Activated B cell treated with CpG ODN at 0.5 μM for 24 hours (primary cell): ENCODE measurements around the gene PPIE. TPM values are rescaled to one million over a fixed set of nuclear protein-coding genes. Genes with fewer than 3 reads are reported as not detected.

Experiments used
- ATAC-seq: fragments of 200-7000 bp; cut with Tn5 transposase; one replicate; pipeline ENCODE4 v1.10.0; 2021; ENCODE audit warnings: low read depth, mild to moderate bottlenecking, moderate library complexity
- CTCF ChIA-PET: fragments of 350-600 bp; sonication (Branson Sonifier 250); formaldehyde crosslinking; loops from one replicate; lab custom pipeline; 2021; ENCODE audit warnings: antibody characterized with exemption; lab: Charles Lee
- POLR2A ChIA-PET: fragments of 350-600 bp; sonication (Branson Sonifier 250); formaldehyde crosslinking; loops from one replicate; lab custom pipeline; 2021; ENCODE audit warnings: antibody characterized with exemption; lab: Charles Lee
- DNase-seq: peaks from one replicate; pipeline ENCODE4 v3.0.0; 2022
- H3K27ac Mint-ChIP-seq: one replicate; pipeline ENCODE4 v1.8.0; 2020; ENCODE audit warnings: mixed read lengths
- H3K27me3 Mint-ChIP-seq: one replicate; pipeline ENCODE4 v1.8.0; 2021; ENCODE audit warnings: mixed read lengths
- H3K36me3 Mint-ChIP-seq: one replicate; pipeline ENCODE4 v1.8.0; 2021; ENCODE audit warnings: low read depth, mixed read lengths
- H3K4me1 Mint-ChIP-seq: one replicate; pipeline ENCODE4 v1.8.0; 2021; ENCODE audit warnings: mixed read lengths
- H3K4me3 Mint-ChIP-seq: one replicate; pipeline ENCODE4 v1.8.0; 2020; ENCODE audit warnings: mild to moderate bottlenecking, mixed read lengths
- H3K9me3 Mint-ChIP-seq: one replicate; pipeline ENCODE4 v1.8.0; 2020; ENCODE audit warnings: mixed read lengths
- CTCF ChIP-seq: fragments of 200-600 bp; IDR thresholded peaks from one replicate; pipeline ENCODE4 v1.8.0; 2022; ENCODE audit warnings: antibody characterized with exemption, mild to moderate bottlenecking
- intact Hi-C: fragments of 100-400 bp; cut with micrococcal nuclease; formaldehyde crosslinking; loops from one replicate; pipeline ENCODE4 v1.15.1; 2024
- total RNA-seq: library from RNA; stranded (reverse); gene quantifications from 2 replicates; pipeline ENCODE4 v1.2.3, GENCODE V29; 2022

The PPIE gene
- total RNA-seq, 1 donor from 2014 or later, result 68.5 TPM

DNA sequence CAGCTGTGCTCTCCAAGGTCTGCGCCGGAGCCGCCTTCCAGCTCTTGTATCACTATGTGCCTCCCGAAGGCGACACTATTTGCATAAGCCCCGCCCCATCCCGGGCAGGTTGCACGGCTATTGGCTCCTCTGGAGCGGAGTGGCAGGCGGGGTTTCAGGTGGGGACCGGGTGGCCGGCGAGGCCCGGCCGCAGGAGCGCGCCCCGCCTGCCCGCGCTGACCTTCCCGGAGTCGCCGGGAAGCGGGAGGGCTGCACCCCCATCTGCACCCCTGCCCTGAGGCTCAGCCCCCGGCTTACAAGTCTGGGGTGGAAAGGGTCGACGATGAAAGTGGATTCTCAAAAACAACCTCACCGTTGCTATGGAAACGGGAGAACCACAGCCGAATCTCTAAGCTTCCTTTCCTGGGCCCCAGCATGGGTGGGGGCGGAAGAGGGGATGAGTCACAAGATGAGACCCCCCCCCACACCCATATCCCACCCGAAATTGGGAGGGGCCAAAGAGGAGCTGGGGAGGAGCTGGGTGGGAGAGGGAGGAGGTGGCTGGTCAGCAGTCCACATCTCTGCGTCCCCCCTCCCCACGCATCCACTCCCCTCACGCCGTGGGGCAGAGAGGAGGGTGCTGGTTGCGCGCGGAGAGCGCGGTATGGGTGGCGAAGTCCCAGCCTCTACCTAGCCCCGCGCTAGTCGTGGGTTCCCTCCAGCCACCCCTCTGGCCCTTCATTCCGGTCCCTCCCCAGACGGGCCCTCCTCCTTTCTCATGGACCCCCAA, 47.1 kb upstream of the PPIE start, which contains the start of gene HPCAL4:
Gene HPCAL4, minus strand, starts transcription at position 51 of the 769 bp plus-strand sequence. CDS start 6,830 bp downstream, outside the sequence.
- ATAC-seq (peak; percentile 92), DNase-seq (peak; percentile 64)
- peaks cover 19% of the 10 kb centered on the region for H3K4me1 Mint-ChIP-seq
- peak within 1 kb of the TSS; percentile 66 for H3K4me3 Mint-ChIP-seq
- intact Hi-C loops, result no loop called here
- TF ChIP-seq CTCF, result no peak
- peaks cover 63% of the 10 kb centered on the region for H3K27me3 Mint-ChIP-seq
- H3K27ac Mint-ChIP-seq, result no peak within 1 kb of the TSS
- H3K9me3 Mint-ChIP-seq, result no peaks in the 10 kb centered on the region
- ChIA-PET CTCF (interaction anchor here (0.9 kb wide), 1 partner anchor 36 kb away, joined by 3 read pairs; no protein-coding TSS in a partner anchor), POLR2A (interaction anchor here (0.6 to 1.5 kb wide), 4 partner anchors 47 to 154 kb away, joined by 4 to 5 read pairs (median 4); partner anchors contain the start of gene PPIE)
- no peaks in the 10 kb centered on the region for H3K36me3 Mint-ChIP-seq

- DNase-seq, result no peak
- ChIA-PET CTCF (no interaction called here), POLR2A (interaction anchor here (1.5 kb wide), 1 partner anchor 46 kb away, joined by 5 read pairs; the partner anchor contains the start of gene PPIE)
- no peaks in the 10 kb centered on the region for H3K9me3 Mint-ChIP-seq
- H3K36me3 Mint-ChIP-seq, result no peaks in the 10 kb centered on the region
- no peak overlapping the region for H3K27ac Mint-ChIP-seq
- H3K4me3 Mint-ChIP-seq, result peak overlapping the region; percentile 53
- no peak for TF ChIP-seq CTCF
- ATAC-seq, result no peak
- peaks cover 60% of the 10 kb centered on the region for H3K27me3 Mint-ChIP-seq
- peaks cover 19% of the 10 kb centered on the region for H3K4me1 Mint-ChIP-seq
- intact Hi-C loops, result no loop called here
Measured at GRCh38 chr1:39692152-39693074, 46.3 kb upstream of the PPIE start.

DNA sequence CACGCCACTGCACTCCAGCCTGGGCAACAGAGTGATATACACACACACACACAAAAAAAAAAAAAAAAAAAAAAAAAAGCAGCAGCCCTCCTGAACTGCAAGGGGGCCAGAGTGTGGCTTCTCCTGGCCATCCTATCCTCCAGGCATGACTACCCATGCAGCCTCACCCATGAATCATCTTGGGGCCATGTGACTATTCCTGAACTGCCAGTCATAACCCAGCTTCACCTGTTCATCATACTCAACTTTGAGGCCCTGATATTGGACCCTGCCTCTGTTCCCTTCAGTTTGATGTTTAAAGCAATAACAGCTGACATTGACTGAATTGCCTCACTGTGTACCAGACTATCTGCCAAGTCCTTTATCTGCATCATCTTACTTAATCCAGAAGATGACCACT, 44.7 kb upstream of the PPIE start:
- Mint-ChIP-seq H3K27ac (no peak overlapping the region), H3K36me3 (no peaks in the 10 kb centered on the region), H3K4me1 (peaks cover 19% of the 10 kb centered on the region), H3K27me3 (peaks cover 57% of the 10 kb centered on the region), H3K9me3 (no peaks in the 10 kb centered on the region), H3K4me3 (no peak overlapping the region)
- CTCF ChIA-PET, result interaction anchor here (0.6 kb wide), 1 partner anchor 13 kb away, joined by 3 read pairs; no protein-coding TSS in a partner anchor
- DNase-seq (no peak), ATAC-seq (no peak)
- TF ChIP-seq CTCF, result no peak
- intact Hi-C loops, result no loop called here
- POLR2A ChIA-PET, result no interaction called here

DNA sequence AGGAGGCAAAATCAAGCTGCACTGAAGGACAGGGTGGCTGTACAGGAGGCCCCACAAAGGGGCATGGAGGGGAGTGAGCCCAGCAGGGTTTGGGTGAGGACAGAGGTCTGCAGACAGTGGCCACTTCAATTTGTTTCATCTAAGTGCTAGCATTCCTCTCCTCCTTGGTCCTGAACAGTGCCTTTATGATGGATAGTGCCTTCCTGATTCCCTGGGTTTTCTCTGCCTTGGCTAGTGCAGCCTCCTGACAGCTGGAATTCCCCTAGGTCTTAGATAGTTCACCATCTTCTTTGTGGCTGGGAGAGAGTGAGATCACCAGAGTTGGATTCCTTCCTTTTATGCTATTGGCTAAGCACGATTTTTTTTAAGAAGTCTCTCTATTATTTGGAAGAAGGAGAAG, 43.7 kb upstream of the PPIE start:
- DNase-seq (no peak), ATAC-seq (no peak)
- peaks cover 51% of the 10 kb centered on the region for H3K27me3 Mint-ChIP-seq
- intact Hi-C loops, result no loop called here
- CTCF ChIA-PET, result no interaction called here
- no peak overlapping the region for H3K4me3 Mint-ChIP-seq
- peak overlapping the region; percentile 19 for H3K27ac Mint-ChIP-seq
- no peaks in the 10 kb centered on the region for H3K9me3 Mint-ChIP-seq
- peaks cover 19% of the 10 kb centered on the region for H3K4me1 Mint-ChIP-seq
- POLR2A ChIA-PET, result no interaction called here
- TF ChIP-seq CTCF, result no peak
- no peaks in the 10 kb centered on the region for H3K36me3 Mint-ChIP-seq
